GM18867 (cell line): Measurements from ENCODE around the gene MGST1.
"Not testable (repeated sequence)": the region's sequence is repeated elsewhere in the genome, so short reads cannot be mapped to it uniquely, and the experiment has no call there.

ENCODE experiments used
- ATAC-seq: cut with Tn5 transposase; IDR thresholded peaks from one replicate; pipeline ENCODE4 v1.9.1; 2021; ENCODE audit warnings: mild to moderate bottlenecking, moderate library complexity; ENCODE audit not compliant: unreplicated experiment

MGST1 gene

GRCh38 chr12:16350682-16351081 is 3.2 kb downstream of the MGST1 start:
- no peak for ATAC-seq

- no peak for ATAC-seq
Measured at GRCh38 chr12:16352481-16352880, 5.0 kb downstream of the MGST1 start.

- ATAC-seq = no peak
Measured at GRCh38 chr12:16358878-16359277, 11.4 kb downstream of the MGST1 start.

GRCh38 chr12:16359512-16360491 is 12.4 kb downstream of the MGST1 start:
- ATAC-seq = peak; percentile 61

GRCh38 chr12:16361142-16361783 is 13.8 kb downstream of the MGST1 start:
- ATAC-seq = no peak

- no peak for ATAC-seq
Measured at GRCh38 chr12:16362550-16362949, 15.1 kb downstream of the MGST1 start.

GRCh38 chr12:16369156-16369555 is 21.7 kb downstream of the MGST1 start:
- no peak for ATAC-seq

- no peak for ATAC-seq
Measured at GRCh38 chr12:16370096-16370495, 22.7 kb downstream of the MGST1 start.

GRCh38 chr12:16382652-16383312 is 35.3 kb downstream of the MGST1 start:
- ATAC-seq = not testable (repeated sequence)

GRCh38 chr12:16384732-16385131 is 37.3 kb downstream of the MGST1 start:
- no peak for ATAC-seq

GRCh38 chr12:16385782-16386646 is 38.6 kb downstream of the MGST1 start:
- no peak for ATAC-seq

GRCh38 chr12:16387919-16388318 is 40.5 kb downstream of the MGST1 start:
- no peak for ATAC-seq

- ATAC-seq = no peak
Measured at GRCh38 chr12:16389594-16389993, 42.1 kb downstream of the MGST1 start.

- no peak for ATAC-seq
Measured at GRCh38 chr12:16392846-16393535, 45.5 kb downstream of the MGST1 start.

GRCh38 chr12:16399101-16399500 is 51.7 kb downstream of the MGST1 start:
- peak; percentile 56 for ATAC-seq

GRCh38 chr12:16401835-16402234 is 54.4 kb downstream of the MGST1 start:
- not testable (repeated sequence) for ATAC-seq

GRCh38 chr12:16407346-16407745 is 59.9 kb downstream of the MGST1 start:
- no peak for ATAC-seq
